PFSK-1 (cell line): Measurements from ENCODE around the gene LAMA3.

Source experiments
- FOXP2 ChIP-seq: optimal IDR thresholded peaks from 2 replicates; pipeline ENCODE3; 2011; ENCODE audit warnings: borderline replicate concordance, control low read depth, inconsistent platforms; ENCODE audit not compliant: insufficient read depth; ENCODE audit errors: extremely low read length, extremely low read depth
- POLR2AphosphoS5 ChIP-seq: IDR thresholded peaks from 2 replicates; pipeline ENCODE4 v1.6.1; 2012; ENCODE audit warnings: low read depth, mild to moderate bottlenecking, control low read depth, low read length, moderate library complexity
- REST ChIP-seq, 2 experiments: IDR thresholded peaks; 2 replicates each; pipeline versions ENCODE4 v1.6.1 to v1.8.0; 2011 to 2012; ENCODE audit warnings: low read depth in 2 of 2, low read length in 2 of 2, control low read depth in 1 of 2, inconsistent platforms in 1 of 2, mild to moderate bottlenecking in 1 of 2, moderate library complexity in 1 of 2; ENCODE audit not compliant: insufficient read depth in 1 of 2
- SIN3A ChIP-seq: IDR thresholded peaks from 2 replicates; pipeline ENCODE4 v1.6.1; 2012; ENCODE audit warnings: mild to moderate bottlenecking, low read length, moderate library complexity, borderline replicate concordance; ENCODE audit not compliant: insufficient read depth
- TAF1 ChIP-seq: IDR thresholded peaks from 2 replicates; pipeline ENCODE4 v1.6.1; 2012; ENCODE audit warnings: low read length, control low read depth, borderline replicate concordance; ENCODE audit not compliant: insufficient read depth

The LAMA3 gene

GRCh38 chr18:23805898-23806297 is 116.6 kb downstream of the LAMA3 start:
- TF ChIP-seq TAF1: no peak
- TF ChIP-seq REST (IDR thresholded peaks at IDR 0.05; ENCODE audit: insufficient read depth in 1 of 2, low read depth in 2 of 2, low read length in 2 of 2): no peak
- no peak for TF ChIP-seq POLR2AphosphoS5
- TF ChIP-seq FOXP2: no peak
- no peak for TF ChIP-seq SIN3A

GRCh38 chr18:23809415-23809814 is 120.2 kb downstream of the LAMA3 start:
- TF ChIP-seq SIN3A: no peak
- no peak for TF ChIP-seq REST (IDR thresholded peaks at IDR 0.05; ENCODE audit: insufficient read depth in 1 of 2, low read depth in 2 of 2, low read length in 2 of 2)
- TF ChIP-seq TAF1: no peak
- TF ChIP-seq POLR2AphosphoS5: no peak
- TF ChIP-seq FOXP2: no peak

GRCh38 chr18:23810396-23810795 is 121.1 kb downstream of the LAMA3 start:
- TF ChIP-seq SIN3A (no peak), TAF1 (no peak), FOXP2 (no peak), POLR2AphosphoS5 (no peak), REST (IDR thresholded peaks at IDR 0.05; ENCODE audit: insufficient read depth in 1 of 2, low read depth in 2 of 2, low read length in 2 of 2) (no peak)

GRCh38 chr18:23811176-23811575 is 121.9 kb downstream of the LAMA3 start:
- TF ChIP-seq TAF1 (no peak), FOXP2 (no peak)

GRCh38 chr18:23812546-23813440 is 123.5 kb downstream of the LAMA3 start:
- TF ChIP-seq FOXP2 (no peak), TAF1 (no peak), SIN3A (no peak), POLR2AphosphoS5 (no peak), REST (IDR thresholded peaks at IDR 0.05; ENCODE audit: insufficient read depth in 1 of 2, low read depth in 2 of 2, low read length in 2 of 2) (no peak)
